Measurements from ENCODE around the gene SEPTIN3. TPM values are rescaled to one million over a fixed set of nuclear protein-coding genes. Genes with fewer than 3 reads are reported as not detected.

The SEPTIN3 gene
- total RNA-seq, 1 donor from 2014 or later = 0.07 TPM

- no peak for DNase-seq (ENCODE audit: low read depth, low spot score)
Measured at GRCh38 chr22:41975299-41976069, 6.2 kb downstream of the SEPTIN3 start.

DNA sequence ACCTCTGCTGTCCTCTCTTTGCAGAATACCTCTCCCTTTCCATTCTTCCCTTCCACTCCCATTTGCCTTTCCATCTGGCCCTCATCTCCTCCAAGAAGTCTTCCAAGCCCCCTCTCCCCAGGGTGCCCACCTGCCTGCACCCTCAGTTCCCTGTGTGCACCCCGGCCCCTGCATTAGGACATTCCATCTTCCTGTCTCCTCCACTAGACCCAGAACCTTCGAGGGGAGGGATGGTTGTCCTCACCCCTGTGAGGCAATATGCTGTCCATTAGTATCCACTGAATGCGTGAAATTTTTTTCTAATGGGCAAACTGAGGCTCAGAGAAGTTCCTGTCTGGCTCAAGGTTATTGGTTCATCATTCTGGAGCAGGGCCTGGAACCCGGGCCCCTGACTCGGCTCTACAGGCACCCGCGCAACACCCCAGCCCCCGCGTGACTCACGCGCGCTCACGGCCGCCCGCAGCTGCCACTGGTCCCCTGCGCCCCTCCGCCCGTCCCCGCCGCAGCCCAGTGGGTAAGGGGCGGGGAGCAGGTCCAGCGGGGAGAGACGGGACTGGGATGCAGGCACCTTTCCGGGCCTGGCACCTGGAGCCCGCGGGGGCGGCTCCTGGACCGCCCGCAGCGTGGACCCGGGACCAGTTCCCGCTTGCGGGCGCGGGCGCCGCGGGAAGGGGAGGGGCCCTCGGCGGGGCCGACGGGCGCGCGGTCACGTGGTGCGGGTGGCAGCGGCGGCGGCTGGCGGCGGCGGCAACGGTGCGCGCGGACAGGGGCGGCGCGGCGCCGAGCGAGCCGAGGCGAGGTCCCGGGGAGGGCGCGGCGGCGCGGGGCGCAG, 7.0 kb downstream of the SEPTIN3 start:
- DNase-seq (ENCODE audit: low read depth, low spot score) = no peak

GRCh38 chr22:41976961-41977566, 7.8 kb downstream of the SEPTIN3 start:
- DNase-seq (ENCODE audit: low read depth, low spot score) = no peak

DNA sequence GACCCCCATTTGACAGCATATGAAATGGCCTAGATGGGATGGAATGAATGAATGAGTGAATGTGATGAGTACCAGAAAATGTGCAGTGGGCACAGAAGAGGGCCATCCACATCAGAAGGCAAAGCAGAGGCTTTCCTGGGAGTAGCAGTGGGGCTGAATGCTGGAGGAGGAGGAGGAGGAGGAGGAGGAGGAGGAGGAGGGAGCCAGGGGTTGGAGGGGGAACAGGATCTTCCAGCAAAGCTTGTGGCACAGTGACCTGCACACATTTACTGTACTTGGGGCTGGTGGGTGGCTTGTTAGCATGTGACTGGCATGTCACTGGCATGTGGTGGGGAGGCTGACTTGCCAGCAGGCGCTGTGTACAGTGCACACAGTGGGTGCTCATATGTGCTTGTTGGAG, 9.5 kb downstream of the SEPTIN3 start:
- no peak for DNase-seq (ENCODE audit: low read depth, low spot score)

DNA sequence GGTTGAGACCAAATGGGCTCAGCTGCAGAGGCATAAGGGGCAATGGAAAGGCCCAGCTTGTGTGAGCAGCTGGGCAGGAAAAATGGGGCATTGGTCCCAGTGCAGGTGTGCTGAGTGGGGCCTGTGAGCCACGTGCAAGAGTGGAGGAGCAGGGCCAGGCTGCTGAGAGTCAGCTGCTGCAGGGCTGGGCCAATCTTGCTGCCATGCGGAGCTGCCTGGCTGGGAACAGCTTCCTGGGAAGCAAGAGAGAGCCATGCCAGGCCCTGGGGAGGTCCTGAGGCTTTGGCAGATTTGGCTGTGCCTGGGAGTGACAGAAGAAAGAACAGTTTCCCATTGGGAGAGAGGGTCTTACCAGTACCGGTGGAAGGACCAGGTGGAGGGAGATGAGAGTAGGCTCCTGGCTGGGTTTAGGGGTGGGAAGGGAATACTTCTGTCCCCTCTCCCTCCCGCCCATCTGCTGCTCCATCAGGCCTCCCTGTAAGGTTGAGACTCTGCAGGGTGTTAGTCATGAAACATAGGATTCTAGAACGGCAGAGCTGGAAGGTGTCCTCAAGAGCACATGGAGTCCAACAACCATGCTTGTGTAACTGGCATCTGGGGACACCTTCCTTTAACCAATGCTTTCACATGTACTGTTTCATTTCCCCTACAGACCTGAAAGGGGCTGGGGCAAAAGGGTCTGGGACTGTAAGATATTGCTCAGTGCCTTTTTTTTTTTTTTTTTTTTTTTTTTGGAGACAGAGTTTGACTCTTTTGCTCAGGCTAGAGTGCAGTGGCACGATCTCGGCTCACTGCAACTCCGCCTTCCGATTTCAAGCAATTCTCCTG, 10.4 kb downstream of the SEPTIN3 start:
- no peak for DNase-seq (ENCODE audit: low read depth, low spot score)

DNA sequence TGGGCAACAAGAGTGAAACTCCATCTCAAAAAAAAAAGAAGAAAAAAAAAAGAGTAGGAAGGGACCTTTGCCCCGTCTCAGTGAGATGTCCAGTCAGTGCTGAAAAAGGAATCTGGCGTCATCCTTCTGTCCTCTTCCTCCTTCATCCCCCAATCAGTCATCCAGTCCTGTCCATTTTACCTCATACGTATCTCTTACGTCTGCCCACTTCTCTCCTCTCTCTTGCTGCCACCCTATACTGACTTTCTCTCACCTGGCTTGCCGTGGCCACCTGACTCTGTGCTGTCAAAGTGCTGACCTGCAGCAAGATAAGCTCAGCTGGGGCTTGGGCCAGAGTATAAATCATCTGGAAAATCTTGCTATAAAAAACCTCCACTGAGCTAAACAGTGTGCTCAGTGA, 13.6 kb downstream of the SEPTIN3 start:
- no peak for DNase-seq (ENCODE audit: low read depth, low spot score)

- DNase-seq (ENCODE audit: low read depth, low spot score) = no peak
Measured at GRCh38 chr22:41983513-41984405, 14.5 kb downstream of the SEPTIN3 start.

DNA sequence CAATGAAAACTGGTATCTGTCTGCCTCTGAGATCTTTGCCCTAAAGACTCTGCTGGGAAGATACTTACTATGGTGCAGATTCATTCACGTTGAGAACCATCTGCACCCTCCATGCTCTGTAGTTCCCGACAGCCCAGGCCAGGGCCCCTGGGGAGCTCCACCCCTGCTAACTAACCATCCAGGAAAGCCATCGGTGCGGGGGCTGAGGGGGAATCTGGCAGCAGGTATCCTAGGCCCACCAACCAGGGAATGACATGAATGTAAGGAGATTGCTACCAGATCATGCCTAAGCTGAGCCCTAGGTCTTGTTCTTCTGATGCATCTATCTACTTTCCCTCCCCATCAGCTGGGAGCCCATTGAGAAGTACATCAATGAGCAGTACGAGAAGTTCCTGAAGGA, 18.0 kb downstream of the SEPTIN3 start:
- no peak for DNase-seq (ENCODE audit: low read depth, low spot score)

- DNase-seq (ENCODE audit: low read depth, low spot score) = no peak
Measured at GRCh38 chr22:41989246-41989645, 20.0 kb downstream of the SEPTIN3 start.

DNA sequence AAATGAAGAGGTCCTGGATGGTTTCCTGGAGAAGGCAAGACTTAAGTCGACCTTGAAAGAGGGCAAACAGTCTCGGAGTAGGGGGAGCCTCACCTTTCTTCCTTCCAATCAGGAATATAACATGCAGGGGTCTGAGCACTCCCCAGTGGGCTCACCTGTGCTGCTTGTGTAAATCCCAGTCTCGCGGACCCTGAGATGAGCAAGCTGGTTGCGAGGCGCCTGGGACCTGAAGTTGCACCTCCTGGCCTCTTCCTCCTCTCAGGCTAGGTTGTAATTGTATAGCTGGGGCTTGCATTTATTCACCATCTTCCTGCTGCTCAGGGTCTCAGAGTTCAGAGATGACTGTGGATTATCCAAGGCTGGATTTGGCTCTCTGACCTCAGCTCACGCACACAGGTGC, 21.9 kb downstream of the SEPTIN3 start:
- no peak for DNase-seq (ENCODE audit: low read depth, low spot score)

GRCh38 chr22:41992496-41992895, 23.3 kb downstream of the SEPTIN3 start:
- no peak for DNase-seq (ENCODE audit: low read depth, low spot score)

DNA sequence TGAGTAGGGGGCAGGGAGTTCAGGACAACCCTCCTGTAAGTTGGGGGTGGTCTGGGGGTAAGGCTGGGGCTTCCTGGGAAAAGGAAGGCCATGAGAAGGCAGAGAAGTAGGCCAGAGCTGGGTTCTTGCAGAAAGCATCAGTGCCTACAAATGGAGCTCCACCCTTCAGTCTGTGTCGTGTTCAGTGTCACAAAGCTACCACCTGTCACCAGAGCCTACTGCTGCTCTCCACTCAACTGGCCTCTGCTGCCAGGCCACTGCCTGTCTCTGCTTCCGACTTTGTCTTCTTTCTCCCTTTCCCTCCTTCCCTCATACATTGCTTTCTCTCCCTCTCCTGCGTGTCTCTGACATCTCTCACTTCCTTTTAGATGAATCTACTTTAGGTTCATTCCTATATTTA, 26.0 kb downstream of the SEPTIN3 start:
- no peak for DNase-seq (ENCODE audit: low read depth, low spot score)

DNA sequence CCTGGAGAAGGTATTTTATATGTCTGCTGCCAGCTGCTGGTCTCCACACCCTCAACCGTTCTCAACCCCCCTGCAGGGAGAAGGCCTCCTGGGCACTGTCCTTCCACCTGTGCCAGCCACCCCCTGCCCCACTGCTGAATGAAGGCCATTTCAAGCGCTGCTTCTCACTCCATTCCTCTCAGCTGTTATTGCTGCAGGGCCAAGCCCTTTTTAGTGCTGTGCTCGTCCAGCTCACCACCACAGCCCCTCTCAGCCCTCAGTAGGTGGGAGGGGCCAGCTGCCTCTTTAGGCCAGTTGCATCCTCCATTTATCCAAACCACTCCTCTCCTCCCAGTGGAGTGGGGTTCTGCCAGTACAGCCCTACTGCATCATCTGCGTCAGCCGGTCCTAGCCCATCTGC, 27.6 kb downstream of the SEPTIN3 start:
- DNase-seq (ENCODE audit: low read depth, low spot score) = no peak

- peak; percentile 51 for DNase-seq (ENCODE audit: low read depth, low spot score)
Measured at GRCh38 chr22:41998361-41999261, 29.4 kb downstream of the SEPTIN3 start, which contains the start of gene WBP2NL. Gene WBP2NL (plus strand): TSS chr22:41998788. CDS start chr22:41998819, 31 bp downstream.

DNA sequence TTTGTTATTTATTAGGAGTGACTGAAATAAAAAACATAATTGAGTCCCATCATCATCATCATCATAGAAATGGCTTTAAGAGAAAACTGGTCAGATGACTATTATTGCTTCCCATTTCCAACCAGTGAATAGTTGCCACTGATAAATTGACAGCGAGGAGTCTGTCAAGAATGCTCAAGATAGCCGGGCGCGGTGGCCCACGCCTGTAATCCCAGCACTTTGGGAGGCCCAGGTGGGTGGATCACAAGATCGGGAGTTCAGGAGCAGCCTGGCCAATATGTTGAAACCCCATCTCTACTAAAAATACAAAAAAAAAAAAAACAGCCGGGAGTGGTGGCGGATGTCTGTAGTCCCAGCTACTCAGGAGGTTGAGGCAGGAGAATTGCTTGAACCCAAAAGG, 31.2 kb downstream of the SEPTIN3 start:
- no peak for DNase-seq (ENCODE audit: low read depth, low spot score)

DNA sequence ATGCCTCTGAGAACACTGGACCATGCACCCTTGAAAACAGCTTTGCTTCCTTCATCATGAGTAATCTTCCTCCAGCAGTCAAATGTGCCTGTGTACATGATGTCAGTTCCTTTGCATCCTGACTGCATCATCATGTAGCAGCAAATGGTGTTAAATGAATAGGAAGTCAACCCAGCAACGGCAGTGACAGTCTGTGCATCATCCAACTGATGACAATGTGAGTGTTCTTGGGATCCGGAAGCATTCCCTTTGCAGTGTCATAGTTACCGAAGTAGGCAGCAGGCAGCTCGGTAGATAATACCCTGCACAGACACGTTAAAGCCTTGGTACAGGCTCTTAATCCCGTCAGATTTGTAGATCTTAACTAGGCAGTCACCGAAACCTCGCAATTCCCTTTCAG, 31.9 kb downstream of the SEPTIN3 start:
- peak; percentile 13 for DNase-seq (ENCODE audit: low read depth, low spot score)

- no peak for DNase-seq (ENCODE audit: low read depth, low spot score)
Measured at GRCh38 chr22:42001706-42002105, 32.5 kb downstream of the SEPTIN3 start.

DNA sequence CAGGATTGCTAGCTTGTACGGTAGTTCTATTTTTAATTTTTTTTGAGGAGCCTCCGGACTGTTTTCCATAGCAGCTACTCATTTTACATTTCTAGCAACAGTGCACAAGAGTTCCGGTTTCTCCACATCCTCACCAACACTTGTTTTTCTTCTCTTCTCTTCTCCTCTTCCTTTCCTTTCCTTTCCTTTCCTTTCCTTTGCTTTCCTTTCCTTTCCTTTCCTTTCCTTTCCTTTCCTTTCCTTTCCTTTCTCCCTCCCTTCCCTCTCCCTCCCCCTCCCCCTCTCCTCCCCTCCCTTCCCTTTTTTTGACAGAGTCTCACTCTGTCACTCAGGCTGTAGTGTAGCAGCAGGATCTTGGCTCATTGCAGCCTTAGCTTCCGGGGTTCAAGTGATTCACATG, 38.7 kb downstream of the SEPTIN3 start:
- DNase-seq (ENCODE audit: low read depth, low spot score) = no peak

GRCh38 chr22:42010778-42011177, 41.5 kb downstream of the SEPTIN3 start:
- DNase-seq (ENCODE audit: low read depth, low spot score) = no peak

Data from pulmonary artery endothelial cell (primary cell).